Mammary epithelial cell (primary cell): ENCODE measurements around the gene GRAMD1A.

Experiments
- CTCF ChIP-seq, 2 donors: IDR thresholded peaks in 1 of 2; conservative IDR thresholded peaks in 1 of 2; 2 replicates each; pipeline ENCODE4 v1.5.1; 2011 to 2012; ENCODE audit warnings: inconsistent platforms in 2 of 2, low read length in 2 of 2, mild to moderate bottlenecking in 2 of 2, control low read depth in 1 of 2, low read depth in 1 of 2; ENCODE audit not compliant: insufficient read depth in 1 of 2; ENCODE audit errors: extremely low read depth in 1 of 2
- EZH2 ChIP-seq: IDR thresholded peaks from 2 replicates; pipeline ENCODE4 v1.6.1; 2012; ENCODE audit warnings: low read length, inconsistent platforms, borderline replicate concordance

GRCh38 chr19:34985249-34986022 is 14.7 kb upstream of the GRAMD1A start:
- TF ChIP-seq CTCF (conservative IDR thresholded peaks at IDR 0.05 in 1 of 2, IDR thresholded peaks at IDR 0.05 in 1 of 2; ENCODE audit: extremely low read depth in 1 of 2, insufficient read depth in 1 of 2, low read depth in 1 of 2, low read length in 2 of 2) (no peak), EZH2 (no peak)
